Stimulated activated CD8-positive, alpha-beta memory T cell treated with anti-CD3 and anti-CD28 coated beads, Interleukin-7, amount 100 ng/mL, for 48 hours (primary cell): ENCODE data around the gene SLC22A14.
"Not testable (repeated sequence)": the region's sequence is repeated elsewhere in the genome, so short reads cannot be mapped to it uniquely, and the experiment has no call there.

Experiments
- DNase-seq, 2 donors: peaks; one replicate each; pipeline ENCODE4 v3.0.0-alpha.2; 2020; ENCODE audit warnings: low read depth in 1 of 2; ENCODE audit errors: extremely low read depth in 1 of 2

SLC22A14 gene

GRCh38 chr3:38268522-38268921 lies 13.6 kb upstream of the SLC22A14 start:
- DNase-seq, result no peak

- DNase-seq, result no peak
Measured at GRCh38 chr3:38270606-38271005, 11.5 kb upstream of the SLC22A14 start.

GRCh38 chr3:38271553-38271952 lies 10.5 kb upstream of the SLC22A14 start:
- no peak for DNase-seq

GRCh38 chr3:38274864-38275649 lies 7.0 kb upstream of the SLC22A14 start:
- no peak for DNase-seq

- DNase-seq, result no peak
Measured at GRCh38 chr3:38275658-38276057, 6.4 kb upstream of the SLC22A14 start.

- DNase-seq, result no peak
Measured at GRCh38 chr3:38276081-38276916, 5.8 kb upstream of the SLC22A14 start.

- DNase-seq, result no peak
Measured at GRCh38 chr3:38276917-38277630, 5.0 kb upstream of the SLC22A14 start.

- DNase-seq, result no peak
Measured at GRCh38 chr3:38278841-38279240, 3.3 kb upstream of the SLC22A14 start.

- DNase-seq, result no peak
Measured at GRCh38 chr3:38283810-38284755, 2.0 kb downstream of the SLC22A14 start.

GRCh38 chr3:38284756-38285150 lies 2.7 kb downstream of the SLC22A14 start:
- DNase-seq, result no peak

- DNase-seq, result not testable (repeated sequence)
Measured at GRCh38 chr3:38289286-38290217, 7.5 kb downstream of the SLC22A14 start.

- DNase-seq, result not testable (repeated sequence)
Measured at GRCh38 chr3:38297053-38297452, 15.0 kb downstream of the SLC22A14 start.

- DNase-seq, result no peak
Measured at GRCh38 chr3:38297537-38297936, 15.4 kb downstream of the SLC22A14 start.

GRCh38 chr3:38297947-38298711 lies 16.0 kb downstream of the SLC22A14 start:
- no peak for DNase-seq

GRCh38 chr3:38306941-38307340 lies 24.8 kb downstream of the SLC22A14 start:
- DNase-seq, result no peak

- DNase-seq, result no peak
Measured at GRCh38 chr3:38307599-38307998, 25.5 kb downstream of the SLC22A14 start.

GRCh38 chr3:38308456-38308855 lies 26.4 kb downstream of the SLC22A14 start:
- DNase-seq, result no peak

GRCh38 chr3:38311476-38311875 lies 29.4 kb downstream of the SLC22A14 start:
- DNase-seq, result no peak
